ENCODE measurements around the gene SLC22A7. TPM values are rescaled to one million over a fixed set of nuclear protein-coding genes. Genes with fewer than 3 reads are reported as not detected.
A peak's percentile ranks its signal among the peaks of the same experiment; 100 is the strongest.

The SLC22A7 gene
- polyA plus RNA-seq, 1 experiment: not detected

- DNase-seq (ENCODE audit: low read depth): no peak
- ChIA-PET POLR2A (no interaction called here), CTCF (interaction anchor here (1.5 to 2.0 kb wide), 3 partner anchors 9 to 406 kb away, joined by 3 to 7 read pairs (median 3); no protein-coding TSS in a partner anchor)
- no peak for TF ChIP-seq CTCF (IDR thresholded peaks at IDR 0.05; ENCODE audit: insufficient read depth, low read depth, low read length)
- peaks cover 7% of the 10 kb centered on the region for H3K27me3 ChIP-seq (ENCODE audit: control insufficient read depth, insufficient read depth, low read length)
- H3K4me3 ChIP-seq (ENCODE audit: low read depth, low read length): peak within 1 kb of the TSS; percentile 25
- no peaks in the 10 kb centered on the region for H3K36me3 ChIP-seq (ENCODE audit: control insufficient read depth, insufficient read depth, low read length)
Measured at GRCh38 chr6:43308101-43308989, 10.3 kb downstream of the SLC22A7 start, which contains the start of gene CRIP3. Gene CRIP3 (minus strand): TSS chr6:43308826. CDS start chr6:43308792, 34 bp downstream.

- ChIA-PET POLR2A (interaction anchor here (0.6 kb wide), 1 partner anchor 27 kb away, joined by 5 read pairs; no protein-coding TSS in a partner anchor), CTCF (interaction anchor here (1.0 to 2.0 kb wide), 4 partner anchors 8 to 407 kb away, joined by 3 to 7 read pairs (median 3); no protein-coding TSS in a partner anchor)
- no peak overlapping the region; the same call in 1 of the 2 replicates for H3K4me3 ChIP-seq (ENCODE audit: low read depth, low read length)
Measured at GRCh38 chr6:43308990-43309477, 11.0 kb downstream of the SLC22A7 start.

GRCh38 chr6:43310134-43310533 is 12.1 kb downstream of the SLC22A7 start:
- no peak overlapping the region for H3K4me3 ChIP-seq (ENCODE audit: low read depth, low read length)
- peaks cover 7% of the 10 kb centered on the region for H3K27me3 ChIP-seq (ENCODE audit: control insufficient read depth, insufficient read depth, low read length)
- DNase-seq (ENCODE audit: low read depth): no peak
- TF ChIP-seq CTCF (IDR thresholded peaks at IDR 0.05; ENCODE audit: insufficient read depth, low read depth, low read length): no peak
- H3K36me3 ChIP-seq (ENCODE audit: control insufficient read depth, insufficient read depth, low read length): no peaks in the 10 kb centered on the region
- ChIA-PET POLR2A (no interaction called here), CTCF (interaction anchor here (1.0 kb wide), 1 partner anchor 46 kb away, joined by 3 read pairs; no protein-coding TSS in a partner anchor)

More at GRCh38 chr6:43308990-43309477, 11.0 kb downstream of the SLC22A7 start:
- H3K27me3 ChIP-seq (ENCODE audit: control insufficient read depth, insufficient read depth, low read length): peaks cover 7% of the 10 kb centered on the region
- DNase-seq (ENCODE audit: low read depth): no peak
- H3K36me3 ChIP-seq (ENCODE audit: control insufficient read depth, insufficient read depth, low read length): no peaks in the 10 kb centered on the region
- no peak for TF ChIP-seq CTCF (IDR thresholded peaks at IDR 0.05; ENCODE audit: insufficient read depth, low read depth, low read length)

GRCh38 chr6:43310624-43311023 is 12.6 kb downstream of the SLC22A7 start:
- ChIA-PET POLR2A (no interaction called here), CTCF (no interaction called here)
- TF ChIP-seq CTCF (IDR thresholded peaks at IDR 0.05; ENCODE audit: insufficient read depth, low read depth, low read length): no peak
- Histone ChIP-seq H3K4me3 (ENCODE audit: low read depth, low read length) (no peak overlapping the region), H3K36me3 (ENCODE audit: control insufficient read depth, insufficient read depth, low read length) (no peaks in the 10 kb centered on the region), H3K27me3 (ENCODE audit: control insufficient read depth, insufficient read depth, low read length) (peaks cover 7% of the 10 kb centered on the region)
- DNase-seq (ENCODE audit: low read depth): no peak

GRCh38 chr6:43311666-43312065 is 13.6 kb downstream of the SLC22A7 start:
- ChIA-PET CTCF (no interaction called here), POLR2A (no interaction called here)
- no peak overlapping the region for H3K4me3 ChIP-seq (ENCODE audit: low read depth, low read length)
- TF ChIP-seq CTCF (IDR thresholded peaks at IDR 0.05; ENCODE audit: insufficient read depth, low read depth, low read length): no peak
- H3K36me3 ChIP-seq (ENCODE audit: control insufficient read depth, insufficient read depth, low read length): no peaks in the 10 kb centered on the region
- no peak for DNase-seq (ENCODE audit: low read depth)
- peaks cover 7% of the 10 kb centered on the region for H3K27me3 ChIP-seq (ENCODE audit: control insufficient read depth, insufficient read depth, low read length)

Measured in BJ (cell line).